RWPE2 (cell line): ENCODE data around the gene PTPRN2.

ENCODE experiments used
- ATAC-seq: fragments of 200-7000 bp; cut with Tn5 transposase; 3 replicates; pipeline ENCODE4 v1.9.1; 2021; ENCODE audit warnings: low read depth
- DNase-seq: peaks from one replicate; pipeline ENCODE4 v3.0.0-alpha.2; 2020; ENCODE audit warnings: low spot score
- H3K27ac ChIP-seq: fragments of 450-650 bp; 2 replicates; pipeline ENCODE4 v1.5.1; 2017; ENCODE audit warnings: mild to moderate bottlenecking; ENCODE audit not compliant: poor library complexity, severe bottlenecking
- H3K27me3 ChIP-seq: fragments of 250-450 bp; sonication (Bioruptor Pico); 2 replicates; pipeline ENCODE4 v1.5.1; 2021; ENCODE audit warnings: mild to moderate bottlenecking, moderate library complexity; ENCODE audit not compliant: insufficient read depth, poor library complexity, severe bottlenecking
- H3K36me3 ChIP-seq: fragments of 250-450 bp; sonication (Bioruptor Pico); 2 replicates; pipeline ENCODE4 v1.5.1; 2020; ENCODE audit warnings: low read depth, mild to moderate bottlenecking, moderate library complexity
- H3K4me1 ChIP-seq: fragments of 250-450 bp; sonication (Bioruptor Pico); 2 replicates; pipeline ENCODE4 v1.5.1; 2021; ENCODE audit warnings: mild to moderate bottlenecking, moderate library complexity; ENCODE audit not compliant: insufficient read depth, poor library complexity, severe bottlenecking
- H3K4me3 ChIP-seq: fragments of 250-450 bp; sonication (Bioruptor Pico); 2 replicates; pipeline ENCODE4 v1.5.1; 2021; ENCODE audit warnings: mild to moderate bottlenecking, moderate library complexity; ENCODE audit not compliant: severe bottlenecking
- H3K9me3 ChIP-seq: fragments of 250-450 bp; sonication (Bioruptor Pico); 2 replicates; pipeline ENCODE4 v1.5.1; 2021; ENCODE audit warnings: mild to moderate bottlenecking, moderate library complexity; ENCODE audit not compliant: severe bottlenecking
- TF ChIP-seq, protein P1 (sequence below): fragments of 450-650 bp; IDR thresholded peaks from one replicate; pipeline ENCODE4 v1.5.1; 2017; ENCODE audit warnings: mild to moderate bottlenecking, moderate library complexity; ENCODE audit not compliant: poor library complexity, severe bottlenecking

PTPRN2 gene

DNA sequence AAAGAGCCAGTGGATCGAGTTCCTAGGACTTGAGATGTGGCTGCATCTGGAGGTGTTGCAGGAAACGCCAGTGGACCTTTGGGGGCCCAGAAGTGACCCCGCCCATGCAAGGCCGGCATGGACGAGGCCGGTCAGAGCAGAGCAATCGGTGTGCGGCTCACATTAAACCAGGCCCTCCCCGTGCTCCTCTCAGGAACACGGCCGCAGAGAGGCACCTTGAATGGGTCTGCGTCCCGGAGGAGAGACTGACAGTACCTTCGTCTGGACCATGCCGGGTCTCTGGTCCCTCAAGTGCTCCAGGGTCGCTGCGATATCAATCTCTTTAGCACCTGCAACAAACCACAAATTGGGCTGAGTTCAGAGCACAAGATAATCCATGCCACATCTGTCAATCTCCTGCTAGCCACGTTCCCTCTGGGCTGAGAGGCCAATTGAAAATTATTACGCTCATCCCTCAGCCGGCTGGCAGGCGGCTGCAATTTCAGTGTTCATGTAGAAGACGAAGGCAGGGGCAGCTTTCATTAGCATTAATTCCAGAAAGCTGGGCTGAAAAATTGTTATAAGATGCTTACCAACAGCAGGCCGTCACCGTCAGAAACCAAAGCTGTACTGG is 1038.8 kb downstream of the PTPRN2 start:
- H3K27me3 ChIP-seq = peaks cover 4% of the 10 kb centered on the region
- ATAC-seq (no peak), DNase-seq (peak; percentile 24)
- no peaks in the 10 kb centered on the region for H3K4me1 ChIP-seq
- no peaks in the 10 kb centered on the region for H3K36me3 ChIP-seq
- H3K4me3 ChIP-seq = no peak overlapping the region
- no peak overlapping the region for H3K27ac ChIP-seq
- TF ChIP-seq, protein P1, sequence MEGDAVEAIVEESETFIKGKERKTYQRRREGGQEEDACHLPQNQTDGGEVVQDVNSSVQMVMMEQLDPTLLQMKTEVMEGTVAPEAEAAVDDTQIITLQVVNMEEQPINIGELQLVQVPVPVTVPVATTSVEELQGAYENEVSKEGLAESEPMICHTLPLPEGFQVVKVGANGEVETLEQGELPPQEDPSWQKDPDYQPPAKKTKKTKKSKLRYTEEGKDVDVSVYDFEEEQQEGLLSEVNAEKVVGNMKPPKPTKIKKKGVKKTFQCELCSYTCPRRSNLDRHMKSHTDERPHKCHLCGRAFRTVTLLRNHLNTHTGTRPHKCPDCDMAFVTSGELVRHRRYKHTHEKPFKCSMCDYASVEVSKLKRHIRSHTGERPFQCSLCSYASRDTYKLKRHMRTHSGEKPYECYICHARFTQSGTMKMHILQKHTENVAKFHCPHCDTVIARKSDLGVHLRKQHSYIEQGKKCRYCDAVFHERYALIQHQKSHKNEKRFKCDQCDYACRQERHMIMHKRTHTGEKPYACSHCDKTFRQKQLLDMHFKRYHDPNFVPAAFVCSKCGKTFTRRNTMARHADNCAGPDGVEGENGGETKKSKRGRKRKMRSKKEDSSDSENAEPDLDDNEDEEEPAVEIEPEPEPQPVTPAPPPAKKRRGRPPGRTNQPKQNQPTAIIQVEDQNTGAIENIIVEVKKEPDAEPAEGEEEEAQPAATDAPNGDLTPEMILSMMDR = no peak
- H3K9me3 ChIP-seq = no peaks in the 10 kb centered on the region

DNA sequence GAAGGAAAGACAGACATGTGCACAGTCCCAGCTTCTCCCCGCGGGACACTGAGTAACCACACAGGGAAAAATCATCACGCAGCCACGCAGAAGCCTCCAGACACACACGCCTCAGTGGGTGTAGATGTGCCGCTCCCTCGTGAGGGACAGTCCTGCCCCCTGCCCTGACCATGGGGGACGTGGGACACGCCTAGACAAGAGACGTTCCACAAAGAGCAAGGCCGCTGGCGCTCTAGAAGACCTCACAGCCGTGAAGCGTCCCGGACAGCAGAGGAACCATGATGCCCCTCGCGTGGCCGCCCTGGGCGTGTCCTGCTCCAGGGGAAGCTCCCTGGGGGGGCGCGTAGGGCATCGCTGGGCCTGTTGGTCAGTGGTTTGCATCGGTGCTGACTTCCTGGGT is 1040.0 kb downstream of the PTPRN2 start:
- DNase-seq (peak; percentile 49), ATAC-seq (no peak)
- peaks cover 4% of the 10 kb centered on the region for H3K27me3 ChIP-seq

GRCh38 chr7:157547102-157547501 is 1040.5 kb downstream of the PTPRN2 start:
- DNase-seq (no peak), ATAC-seq (no peak)
- TF ChIP-seq, protein P1 = no peak
- Histone ChIP-seq H3K27ac (no peak overlapping the region), H3K9me3 (no peaks in the 10 kb centered on the region), H3K36me3 (no peaks in the 10 kb centered on the region), H3K27me3 (peaks cover 4% of the 10 kb centered on the region), H3K4me3 (no peak overlapping the region), H3K4me1 (no peaks in the 10 kb centered on the region)

More for the DNA sequence above, 1040.0 kb downstream of the PTPRN2 start:
- H3K36me3 ChIP-seq = no peaks in the 10 kb centered on the region
- H3K9me3 ChIP-seq = no peaks in the 10 kb centered on the region
- H3K4me3 ChIP-seq = no peak overlapping the region
- no peak overlapping the region for H3K27ac ChIP-seq
- no peaks in the 10 kb centered on the region for H3K4me1 ChIP-seq
- TF ChIP-seq, protein P1 = no peak

GRCh38 chr7:157545681-157546060 is 1042.0 kb downstream of the PTPRN2 start:
- H3K36me3 ChIP-seq = no peaks in the 10 kb centered on the region
- ATAC-seq = no peak
- H3K9me3 ChIP-seq = no peaks in the 10 kb centered on the region

More at GRCh38 chr7:157545681-157546060, 1042.0 kb downstream of the PTPRN2 start:
- H3K4me1 ChIP-seq = no peaks in the 10 kb centered on the region
- H3K27ac ChIP-seq = no peak overlapping the region
- DNase-seq = peak; percentile 15
- no peak overlapping the region for H3K4me3 ChIP-seq
- TF ChIP-seq, protein P1 = no peak
- peaks cover 4% of the 10 kb centered on the region for H3K27me3 ChIP-seq
